Gastrocnemius medialis (tissue), 4 donors: Measurements from ENCODE around the gene KCNMB3. TPM values are rescaled to one million over a fixed set of nuclear protein-coding genes. Genes with fewer than 3 reads are reported as not detected.
"Not testable (repeated sequence)": the region's sequence is repeated elsewhere in the genome, so short reads cannot be mapped to it uniquely, and the experiment has no call there.

Experiments used
- ATAC-seq, 2 donors: fragments of 150-250 bp; one replicate each; pipeline ENCODE4 v1.9.1; 2016
- DNase-seq, 2 donors: peaks; one replicate each; pipeline ENCODE4 v3.0.0-alpha.2; 2019
- H3K27ac ChIP-seq, 4 donors: fragments of 200-600 bp; sonication (generic); 1 replicate in 1 of 4; 2 replicates in 3 of 4; pipeline ENCODE4 v1.5.1; 2016 to 2018; ENCODE audit warnings: mild to moderate bottlenecking in 2 of 4, moderate library complexity in 1 of 4
- H3K27me3 ChIP-seq, 3 donors: fragments of 200-600 bp; sonication (generic) in 2 of 3; 1 replicate in 1 of 3; 2 replicates in 2 of 3; pipeline versions ENCODE4 v1.5.1 to v1.6.0; 2016 to 2019; ENCODE audit warnings: mild to moderate bottlenecking in 1 of 3, moderate library complexity in 1 of 3
- H3K36me3 ChIP-seq, 2 donors: fragments of 200-600 bp; sonication (generic) in 1 of 2; one replicate each; pipeline ENCODE4 v1.5.1; 2017 to 2018
- H3K4me1 ChIP-seq, 2 donors: fragments of 200-600 bp; sonication (generic) in 1 of 2; one replicate each; pipeline ENCODE4 v1.5.1; 2016 to 2017; ENCODE audit warnings: mild to moderate bottlenecking in 2 of 2
- H3K4me3 ChIP-seq, 4 donors: fragments of 200-600 bp; sonication (generic) in 3 of 4; 1 replicate in 1 of 4; 2 replicates in 3 of 4; pipeline ENCODE4 v1.5.1; 2016 to 2019; ENCODE audit warnings: mild to moderate bottlenecking in 2 of 4
- H3K9me3 ChIP-seq, 3 donors: fragments of 200-600 bp; sonication (generic) in 2 of 3; 1 replicate in 1 of 3; 2 replicates in 2 of 3; pipeline ENCODE4 v1.5.1; 2016 to 2019
- CTCF ChIP-seq, 5 experiments: fragments of 450-650 bp in 3 of 5; fragments of 200-600 bp in 2 of 5; sonication (generic) in 2 of 5; IDR thresholded peaks in 4 of 5; conservative IDR thresholded peaks in 1 of 5; 1 replicate in 4 of 5; 2 replicates in 1 of 5; pipeline ENCODE4 v1.5.1; 2016 to 2019; ENCODE audit warnings: antibody characterized with exemption in 5 of 5, mild to moderate bottlenecking in 3 of 5, moderate library complexity in 3 of 5
- POLR2A ChIP-seq, 2 donors: fragments of 450-650 bp; IDR thresholded peaks; one replicate each; pipeline ENCODE4 v1.6.1; 2017; ENCODE audit warnings: antibody characterized with exemption in 2 of 2, mild to moderate bottlenecking in 2 of 2, moderate library complexity in 2 of 2
- in situ Hi-C, 4 donors: fragments of 200-750 bp; cut with MboI; loops; one replicate each; pipeline versions ENCODE4 v1.15.0 to v1.8.0; 2017; ENCODE audit warnings: low sequenced_read_pairs in 4 of 4
- intact Hi-C: fragments of 100-400 bp; cut with DNase I; formaldehyde crosslinking; loops from one replicate; pipeline ENCODE4 v1.15.1; 2023; ENCODE audit warnings: low total_unique reads
- total RNA-seq, 4 donors: library from RNA; depleted of rRNA; stranded (reverse); fragments of >200 nt; gene quantifications; one replicate each; pipeline versions ENCODE4 v1.1.0 to v1.2.3, GENCODE V29; 2016

The KCNMB3 gene
- total RNA-seq, 4 donors from 2014 or later: 0.24 to 2.1 (median 0.44) TPM

- TF ChIP-seq CTCF (IDR thresholded peaks at IDR 0.05 in 4 of 5, conservative IDR thresholded peaks at IDR 0.05 in 1 of 5) (no peak), POLR2A (IDR thresholded peaks at IDR 0.05) (no peak)
- intact Hi-C loops: no loop called here
- no peaks in the 10 kb centered on the region for H3K9me3 ChIP-seq
- no peak overlapping the region for H3K4me3 ChIP-seq
- in situ Hi-C loops: no loop called here
- no peaks in the 10 kb centered on the region for H3K27me3 ChIP-seq
- ATAC-seq: no peak
- H3K27ac ChIP-seq: no peak overlapping the region
- DNase-seq: no peak
- H3K4me1 ChIP-seq: no peaks in the 10 kb centered on the region
- no peaks in the 10 kb centered on the region for H3K36me3 ChIP-seq
These were observed 28.9 kb upstream of the KCNMB3 start for GRCh38 chr3:179279837-179280236.

- intact Hi-C loops: no loop called here
- Histone ChIP-seq H3K4me1 (no peaks in the 10 kb centered on the region), H3K27me3 (no peaks in the 10 kb centered on the region), H3K9me3 (no peaks in the 10 kb centered on the region), H3K4me3 (no peak overlapping the region), H3K36me3 (no peaks in the 10 kb centered on the region), H3K27ac (no peak overlapping the region)
- TF ChIP-seq CTCF (IDR thresholded peaks at IDR 0.05 in 4 of 5, conservative IDR thresholded peaks at IDR 0.05 in 1 of 5): no peak
- TF ChIP-seq POLR2A (IDR thresholded peaks at IDR 0.05): no peak
- ATAC-seq (no peak), DNase-seq (no peak)
- in situ Hi-C loops: no loop called here
These were observed 28.2 kb upstream of the KCNMB3 start for GRCh38 chr3:179278932-179279693.

- H3K9me3 ChIP-seq: no peaks in the 10 kb centered on the region
- H3K36me3 ChIP-seq: no peaks in the 10 kb centered on the region
- H3K27ac ChIP-seq: no peak overlapping the region
- ATAC-seq (no peak), DNase-seq (no peak)
- H3K4me3 ChIP-seq: no peak overlapping the region
- TF ChIP-seq POLR2A (IDR thresholded peaks at IDR 0.05) (no peak), CTCF (IDR thresholded peaks at IDR 0.05 in 4 of 5, conservative IDR thresholded peaks at IDR 0.05 in 1 of 5) (no peak)
- intact Hi-C loops (no loop called here), in situ Hi-C loops (no loop called here)
- no peaks in the 10 kb centered on the region for H3K27me3 ChIP-seq
- no peaks in the 10 kb centered on the region for H3K4me1 ChIP-seq
These were observed 27.2 kb upstream of the KCNMB3 start for GRCh38 chr3:179278151-179278550.

GRCh38 chr3:179276743-179277142 is 25.8 kb upstream of the KCNMB3 start:
- Histone ChIP-seq H3K9me3 (no peaks in the 10 kb centered on the region), H3K36me3 (no peaks in the 10 kb centered on the region), H3K4me1 (no peaks in the 10 kb centered on the region), H3K4me3 (no peak overlapping the region), H3K27ac (no peak overlapping the region), H3K27me3 (no peaks in the 10 kb centered on the region)
- DNase-seq (no peak), ATAC-seq (no peak)
- in situ Hi-C loops (no loop called here), intact Hi-C loops (no loop called here)
- TF ChIP-seq POLR2A (IDR thresholded peaks at IDR 0.05): no peak

GRCh38 chr3:179276001-179276400 is 25.1 kb upstream of the KCNMB3 start:
- H3K36me3 ChIP-seq: no peaks in the 10 kb centered on the region
- no peak for DNase-seq
- no peak overlapping the region for H3K4me3 ChIP-seq
- no peak for TF ChIP-seq POLR2A (IDR thresholded peaks at IDR 0.05)
- no peak for TF ChIP-seq CTCF (IDR thresholded peaks at IDR 0.05 in 4 of 5, conservative IDR thresholded peaks at IDR 0.05 in 1 of 5)
- in situ Hi-C loops (no loop called here), intact Hi-C loops (no loop called here)
- no peaks in the 10 kb centered on the region for H3K4me1 ChIP-seq
- H3K27ac ChIP-seq: no peak overlapping the region
- no peak for ATAC-seq
- no peaks in the 10 kb centered on the region for H3K9me3 ChIP-seq
- no peaks in the 10 kb centered on the region for H3K27me3 ChIP-seq

- intact Hi-C loops, ATAC-seq, H3K9me3 ChIP-seq, H3K4me1 ChIP-seq, DNase-seq, H3K27ac ChIP-seq, in situ Hi-C loops, H3K36me3 ChIP-seq, H3K4me3 ChIP-seq, H3K27me3 ChIP-seq: not testable (repeated sequence)
These were observed 23.5 kb upstream of the KCNMB3 start for GRCh38 chr3:179274434-179274833.
